ENCODE data around the gene CBX1. TPM values are rescaled to one million over a fixed set of nuclear protein-coding genes. Genes with fewer than 3 reads are reported as not detected.

CBX1 gene
- total RNA-seq, 1 donor from 2014 or later: 49.5 TPM

GRCh38 chr17:48137656-48138055 is 36.4 kb upstream of the CBX1 start:
- ATAC-seq (ENCODE audit: low read depth): no peak
- no peak for TF ChIP-seq CTCF (IDR thresholded peaks at IDR 0.05)
- ChIA-PET CTCF (no interaction called here), POLR2A (no interaction called here)
- Mint-ChIP-seq H3K9me3 (no peaks in the 10 kb centered on the region), H3K4me1 (peaks cover 11% of the 10 kb centered on the region), H3K4me3 (no peak overlapping the region), H3K27ac (peak overlapping the region; percentile 7), H3K27me3 (no peaks in the 10 kb centered on the region), H3K36me3 (ENCODE audit: low read depth) (peaks cover 11% of the 10 kb centered on the region)
- no peak for DNase-seq
- intact Hi-C loops (cut with micrococcal nuclease): no loop called here

GRCh38 chr17:48134912-48135480 is 33.7 kb upstream of the CBX1 start:
- CTCF ChIA-PET: interaction anchor here (1.5 to 9.2 kb wide), 4 partner anchors 37 to 483 kb away, joined by 3 to 169 read pairs (median 7); no protein-coding TSS in a partner anchor
- POLR2A ChIA-PET: no interaction called here
- no peak overlapping the region for H3K27ac Mint-ChIP-seq
- no peak for ATAC-seq (ENCODE audit: low read depth)
- no peak for TF ChIP-seq CTCF (IDR thresholded peaks at IDR 0.05)
- H3K4me1 Mint-ChIP-seq: peaks cover 9% of the 10 kb centered on the region
- no peaks in the 10 kb centered on the region for H3K27me3 Mint-ChIP-seq
- DNase-seq: no peak
- intact Hi-C loops (cut with micrococcal nuclease): loop anchor here (1.0 kb wide), 1 partner anchor 483 kb away; no protein-coding TSS in a partner anchor
- peaks cover 9% of the 10 kb centered on the region for H3K36me3 Mint-ChIP-seq (ENCODE audit: low read depth)
- H3K9me3 Mint-ChIP-seq: no peaks in the 10 kb centered on the region
- no peak overlapping the region for H3K4me3 Mint-ChIP-seq

GRCh38 chr17:48132385-48132784 is 31.1 kb upstream of the CBX1 start:
- no peak overlapping the region for H3K27ac Mint-ChIP-seq
- peaks cover 10% of the 10 kb centered on the region for H3K36me3 Mint-ChIP-seq (ENCODE audit: low read depth)
- no peak overlapping the region for H3K4me3 Mint-ChIP-seq
- ChIA-PET CTCF (interaction anchor here (1.1 to 9.2 kb wide), 6 partner anchors 10 to 106 kb away, joined by 3 to 169 read pairs (median 7); no protein-coding TSS in a partner anchor), POLR2A (interaction anchor here (0.7 kb wide), 1 partner anchor 19 kb away, joined by 3 read pairs; no protein-coding TSS in a partner anchor)
- H3K9me3 Mint-ChIP-seq: no peaks in the 10 kb centered on the region
- DNase-seq (no peak), ATAC-seq (ENCODE audit: low read depth) (no peak)
- peaks cover 4% of the 10 kb centered on the region for H3K4me1 Mint-ChIP-seq
- TF ChIP-seq CTCF (IDR thresholded peaks at IDR 0.05): no peak
- intact Hi-C loops (cut with micrococcal nuclease): no loop called here
- H3K27me3 Mint-ChIP-seq: no peaks in the 10 kb centered on the region

- ATAC-seq (ENCODE audit: low read depth): peak; percentile 83
- Mint-ChIP-seq H3K4me3 (no peak overlapping the region), H3K36me3 (ENCODE audit: low read depth) (peaks cover 18% of the 10 kb centered on the region), H3K9me3 (no peaks in the 10 kb centered on the region), H3K4me1 (peaks cover 4% of the 10 kb centered on the region), H3K27me3 (no peaks in the 10 kb centered on the region), H3K27ac (no peak overlapping the region)
- TF ChIP-seq CTCF (IDR thresholded peaks at IDR 0.05): no peak
- CTCF ChIA-PET: interaction anchor here (0.7 to 9.2 kb wide), 10 partner anchors 9 to 105 kb away, joined by 3 to 169 read pairs (median 6); no protein-coding TSS in a partner anchor
- intact Hi-C loops (cut with micrococcal nuclease): loop anchor here (1.0 kb wide), 4 partner anchors 20 to 106 kb away; no protein-coding TSS in a partner anchor
- DNase-seq: no peak
- POLR2A ChIA-PET: interaction anchor here (0.6 to 1.0 kb wide), 5 partner anchors 24 to 1365 kb away, joined by 3 to 5 read pairs (median 3); no protein-coding TSS in a partner anchor
Measured at GRCh38 chr17:48131216-48131824, 30.0 kb upstream of the CBX1 start.

GRCh38 chr17:48129981-48130380 is 28.7 kb upstream of the CBX1 start:
- TF ChIP-seq CTCF (IDR thresholded peaks at IDR 0.05): no peak
- H3K36me3 Mint-ChIP-seq (ENCODE audit: low read depth): peaks cover 27% of the 10 kb centered on the region
- CTCF ChIA-PET: interaction anchor here (0.7 to 9.2 kb wide), 11 partner anchors 14 to 400 kb away, joined by 3 to 169 read pairs (median 3); no protein-coding TSS in a partner anchor
- H3K27ac Mint-ChIP-seq: no peak overlapping the region
- H3K4me3 Mint-ChIP-seq: no peak overlapping the region
- POLR2A ChIA-PET: interaction anchor here (2.1 kb wide), 1 partner anchor 18 kb away, joined by 15 read pairs; no protein-coding TSS in a partner anchor
- DNase-seq (no peak), ATAC-seq (ENCODE audit: low read depth) (no peak)
- intact Hi-C loops (cut with micrococcal nuclease): no loop called here
- no peaks in the 10 kb centered on the region for H3K9me3 Mint-ChIP-seq
- no peaks in the 10 kb centered on the region for H3K27me3 Mint-ChIP-seq
- H3K4me1 Mint-ChIP-seq: peaks cover 4% of the 10 kb centered on the region
